22Rv1 (cell line): Measurements from ENCODE around the gene DVL2.

Experiments used
- ZFX ChIP-seq: fragments of 450-650 bp; IDR thresholded peaks from 2 replicates; pipeline ENCODE4 v1.6.1; 2017; ENCODE audit warnings: antibody characterized with exemption, borderline replicate concordance
- TF ChIP-seq, protein P1 (sequence below): fragments of 450-650 bp; IDR thresholded peaks from 2 replicates; pipeline ENCODE4 v1.5.1; 2017; ENCODE audit warnings: mild to moderate bottlenecking

DNA sequence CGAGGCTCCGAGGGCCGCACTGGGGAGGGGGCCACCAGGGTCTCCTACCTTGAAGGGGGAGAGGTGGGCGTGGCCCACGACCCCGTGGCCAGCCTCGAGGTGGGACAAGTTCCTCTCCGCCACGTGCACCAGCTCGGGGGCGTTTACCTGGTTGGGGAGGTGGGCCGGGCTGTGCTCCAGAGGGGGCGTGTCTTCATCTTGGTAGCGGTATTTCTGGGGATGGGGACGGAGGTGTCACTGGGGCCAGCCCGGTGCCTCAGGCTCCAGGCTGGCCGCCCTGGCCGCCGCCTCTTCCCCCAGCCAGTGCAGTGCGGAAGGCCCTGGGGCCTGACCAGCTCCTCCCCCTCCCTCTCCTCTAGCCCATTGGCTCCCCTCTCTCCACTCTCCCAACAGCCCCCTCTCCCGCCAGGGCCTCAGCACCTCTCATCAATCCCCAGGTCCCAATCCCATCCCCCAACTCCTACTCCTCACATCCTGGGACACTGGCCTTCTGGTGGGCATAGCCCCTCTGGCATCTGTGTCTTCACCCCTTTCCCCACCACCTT is 26.2 kb downstream of the DVL2 start:
- TF ChIP-seq, protein P1, sequence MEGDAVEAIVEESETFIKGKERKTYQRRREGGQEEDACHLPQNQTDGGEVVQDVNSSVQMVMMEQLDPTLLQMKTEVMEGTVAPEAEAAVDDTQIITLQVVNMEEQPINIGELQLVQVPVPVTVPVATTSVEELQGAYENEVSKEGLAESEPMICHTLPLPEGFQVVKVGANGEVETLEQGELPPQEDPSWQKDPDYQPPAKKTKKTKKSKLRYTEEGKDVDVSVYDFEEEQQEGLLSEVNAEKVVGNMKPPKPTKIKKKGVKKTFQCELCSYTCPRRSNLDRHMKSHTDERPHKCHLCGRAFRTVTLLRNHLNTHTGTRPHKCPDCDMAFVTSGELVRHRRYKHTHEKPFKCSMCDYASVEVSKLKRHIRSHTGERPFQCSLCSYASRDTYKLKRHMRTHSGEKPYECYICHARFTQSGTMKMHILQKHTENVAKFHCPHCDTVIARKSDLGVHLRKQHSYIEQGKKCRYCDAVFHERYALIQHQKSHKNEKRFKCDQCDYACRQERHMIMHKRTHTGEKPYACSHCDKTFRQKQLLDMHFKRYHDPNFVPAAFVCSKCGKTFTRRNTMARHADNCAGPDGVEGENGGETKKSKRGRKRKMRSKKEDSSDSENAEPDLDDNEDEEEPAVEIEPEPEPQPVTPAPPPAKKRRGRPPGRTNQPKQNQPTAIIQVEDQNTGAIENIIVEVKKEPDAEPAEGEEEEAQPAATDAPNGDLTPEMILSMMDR, result no peak
- no peak for TF ChIP-seq ZFX
